HepG2 (cell line): ENCODE data around the gene REM2. TPM values are rescaled to one million over a fixed set of nuclear protein-coding genes. Genes with fewer than 3 reads are reported as not detected.

Experiments
- BRCA1 ChIP-seq: sonication (generic); formaldehyde crosslinking; IDR thresholded peaks from 2 replicates; pipeline ENCODE4 v1.4.0; 2020; ENCODE audit warnings: missing genetic modification reagents
- FLYWCH1 ChIP-seq: sonication (generic); formaldehyde crosslinking; IDR thresholded peaks from 2 replicates; pipeline ENCODE4 v1.8.1; 2023; ENCODE audit warnings: mild to moderate bottlenecking, missing genetic modification reagents
- FOSL1 ChIP-seq: sonication (generic); formaldehyde crosslinking; IDR thresholded peaks from 2 replicates; pipeline ENCODE4 v1.9.0; 2021; ENCODE audit warnings: missing genetic modification reagents, borderline replicate concordance
- FUBP1 ChIP-seq: sonication (generic); formaldehyde crosslinking; IDR thresholded peaks from 2 replicates; pipeline ENCODE4 v1.5.1; 2020; ENCODE audit warnings: missing genetic modification reagents, mild to moderate bottlenecking, borderline replicate concordance
- IKZF1 ChIP-seq: fragments of 450-650 bp; IDR thresholded peaks from 2 replicates; pipeline ENCODE4 v1.7.1; 2016
- JDP2 ChIP-seq: sonication (generic); formaldehyde crosslinking; IDR thresholded peaks from 2 replicates; pipeline ENCODE4 v1.8.1; 2022; ENCODE audit warnings: missing genetic modification reagents, borderline replicate concordance
- KLF6 ChIP-seq: IDR thresholded peaks from 2 replicates; pipeline ENCODE4 v1.8.0; 2016; ENCODE audit warnings: missing biosample characterization, missing genetic modification reagents
- MED1 ChIP-seq: sonication (generic); formaldehyde crosslinking; IDR thresholded peaks from 2 replicates; pipeline ENCODE4 v1.4.0; 2020; ENCODE audit warnings: missing genetic modification reagents
- MLX ChIP-seq: IDR thresholded peaks from 2 replicates; pipeline ENCODE4 v1.6.1; 2016
- POLR2A ChIP-seq, 2 experiments: IDR thresholded peaks; 2 replicates each; pipeline ENCODE4 v1.6.1; 2011; ENCODE audit warnings: low read depth in 2 of 2, low read length in 2 of 2, mild to moderate bottlenecking in 1 of 2, moderate library complexity in 1 of 2; ENCODE audit not compliant: insufficient read depth in 1 of 2
- RFXANK ChIP-seq: IDR thresholded peaks from 2 replicates; pipeline ENCODE4 v1.6.1; 2016
- RFXAP ChIP-seq: sonication (generic); formaldehyde crosslinking; IDR thresholded peaks from 2 replicates; pipeline ENCODE4 v1.4.0; 2020; ENCODE audit warnings: missing genetic modification reagents, borderline replicate concordance
- RXRA ChIP-seq: sonication (generic); formaldehyde crosslinking; IDR thresholded peaks from 2 replicates; pipeline ENCODE4 v1.5.1; 2020; ENCODE audit warnings: missing genetic modification reagents
- SATB2 ChIP-seq: sonication (generic); formaldehyde crosslinking; IDR thresholded peaks from 2 replicates; pipeline ENCODE4 v1.5.0; 2020; ENCODE audit warnings: missing genetic modification reagents
- SMC3 ChIP-seq: IDR thresholded peaks from 2 replicates; pipeline ENCODE4 v1.6.1; 2011; ENCODE audit warnings: low read length, improper control_type of control experiment
- SRSF1 ChIP-seq: fragments of 200-400 bp; formaldehyde crosslinking; optimal IDR thresholded peaks from 2 replicates; pipeline ENCODE3; 2017; ENCODE audit warnings: mild to moderate bottlenecking, low read depth, low read length, moderate library complexity
- THAP9 ChIP-seq: sonication (generic); formaldehyde crosslinking; IDR thresholded peaks from 2 replicates; pipeline ENCODE4; 2020; ENCODE audit warnings: missing genetic modification reagents, mild to moderate bottlenecking, borderline replicate concordance
- ZFP36 ChIP-seq: fragments of 150-350 bp; IDR thresholded peaks from 2 replicates; pipeline ENCODE4 v1.6.1; 2018; ENCODE audit warnings: borderline replicate concordance, low read length, low read depth; ENCODE audit not compliant: partially characterized antibody
- ZFP90 ChIP-seq: sonication (generic); formaldehyde crosslinking; IDR thresholded peaks from 2 replicates; pipeline ENCODE4 v1.8.0; 2022; ENCODE audit warnings: missing genetic modification reagents, mild to moderate bottlenecking, inconsistent platforms, borderline replicate concordance
- ZKSCAN1 ChIP-seq: fragments of 150-350 bp; IDR thresholded peaks from 2 replicates; pipeline ENCODE4 v1.6.1; 2014; ENCODE audit warnings: low read length
- ZMYM2 ChIP-seq: sonication (generic); formaldehyde crosslinking; IDR thresholded peaks from 2 replicates; pipeline ENCODE4 v1.8.0; 2022; ENCODE audit warnings: mild to moderate bottlenecking, missing genetic modification reagents
- ZNF569 ChIP-seq: sonication (generic); formaldehyde crosslinking; IDR thresholded peaks from 2 replicates; pipeline ENCODE4 v1.5.0; 2020; ENCODE audit warnings: mild to moderate bottlenecking, missing genetic modification reagents, moderate library complexity, borderline replicate concordance
- ZNF589 ChIP-seq: sonication (generic); formaldehyde crosslinking; conservative IDR thresholded peaks from 2 replicates; pipeline ENCODE4 v1.8.0; 2022; ENCODE audit warnings: mild to moderate bottlenecking, moderate library complexity, missing genetic modification reagents
- ZNF605 ChIP-seq: sonication (generic); formaldehyde crosslinking; IDR thresholded peaks from 2 replicates; pipeline ENCODE4 v1.8.0; 2022; ENCODE audit warnings: mild to moderate bottlenecking, missing genetic modification reagents
- ZNF619 ChIP-seq: sonication (generic); formaldehyde crosslinking; IDR thresholded peaks from 2 replicates; pipeline ENCODE4 v1.4.0; 2020; ENCODE audit warnings: mild to moderate bottlenecking, missing genetic modification reagents
- ZNF883 ChIP-seq: sonication (generic); formaldehyde crosslinking; IDR thresholded peaks from 2 replicates; pipeline ENCODE4 v1.5.1; 2020; ENCODE audit warnings: mild to moderate bottlenecking, missing genetic modification reagents; ENCODE audit errors: not compliant biosample characterization
- ZSCAN25 ChIP-seq: sonication (generic); formaldehyde crosslinking; IDR thresholded peaks from 2 replicates; pipeline ENCODE4 v1.8.0; 2022; ENCODE audit warnings: mild to moderate bottlenecking, missing genetic modification reagents
- polyA plus RNA-seq, 8 experiments: library from polyadenylated mRNA; depleted of rRNA in 3 of 8; stranded (reverse) in 7 of 8; unstranded in 1 of 8; fragments of >200 nt; fragmentation: Illumina TruSeq in 4 of 8; extraction: Trizol in 4 of 8; gene quantifications; 2 replicates each; pipeline versions ENCODE4 v1.2.1 to v1.2.3, GENCODE V29; 2011 to 2016; ENCODE audit warnings: low read depth in 4 of 8, missing spikeins in 1 of 8, mixed read lengths in 1 of 8; ENCODE audit not compliant: insufficient read depth in 1 of 8
- total RNA-seq, 5 experiments: library from RNA; depleted of rRNA; stranded (reverse); fragments of >200 nt; fragmentation: Illumina TruSeq; extraction: Trizol; gene quantifications; 2 replicates each; pipeline ENCODE4 v1.2.3, GENCODE V29; 2016; ENCODE audit warnings: low read depth in 1 of 5

The REM2 gene
- total and polyA plus RNA-seq, 2 of the 13 experiments (the other 11 are each of a cell fraction or from before 2014, with no cell fraction given), result 0.20 TPM; not detected in 1

- peak; percentile 99 for TF ChIP-seq ZNF883 (CRISPR knock-in tag)
- TF ChIP-seq FOSL1, result 0 out of 2 replicates have a peak, but pooled peaks have one; percentile 37
- TF ChIP-seq SMC3, result peak; percentile 35; the same call in 1 of the 2 replicates
- peak; percentile 96 for TF ChIP-seq THAP9
- TF ChIP-seq MLX (CRISPR knock-in tag), result peak; percentile 91
- peak; percentile 98 for TF ChIP-seq ZFP90 (CRISPR knock-in tag)
- peak; percentile 91; the same call in 1 of the 2 replicates for TF ChIP-seq ZNF569 (CRISPR knock-in tag)
- peak; percentile 88 for TF ChIP-seq ZKSCAN1
- 0 out of 2 replicates have a peak, but pooled peaks have one; percentile 79 for TF ChIP-seq FUBP1 (CRISPR knock-in tag)
- peak; percentile 80 for TF ChIP-seq ZFP36
- TF ChIP-seq IKZF1, result no peak
- TF ChIP-seq ZNF589 (CRISPR knock-in tag), result peak; percentile 95
- peak; percentile 96 to 98 for TF ChIP-seq POLR2A (IDR thresholded peaks at IDR 0.05; ENCODE audit: insufficient read depth in 1 of 2, low read depth in 2 of 2, low read length in 2 of 2)
- peak; percentile 98 for TF ChIP-seq RFXAP (CRISPR knock-in tag)
- TF ChIP-seq ZNF605, result peak; percentile 99
- peak; percentile 98 for TF ChIP-seq BRCA1 (CRISPR knock-in tag)
- TF ChIP-seq SRSF1, result peak; percentile 98
- TF ChIP-seq KLF6 (CRISPR knock-in tag), result peak; percentile 99
- TF ChIP-seq ZSCAN25 (CRISPR knock-in tag), result peak; percentile 100
- TF ChIP-seq ZMYM2 (CRISPR knock-in tag), result peak; percentile 62; the same call in 1 of the 2 replicates
- TF ChIP-seq JDP2, result peak; percentile 58; the same call in 1 of the 2 replicates
- TF ChIP-seq ZNF619 (CRISPR knock-in tag), result peak; percentile 100
- TF ChIP-seq RXRA (CRISPR knock-in tag), result peak; percentile 78
- peak; percentile 80; the same call in 1 of the 2 replicates for TF ChIP-seq FLYWCH1
- peak; percentile 97 for TF ChIP-seq RFXANK (CRISPR knock-in tag)
- TF ChIP-seq MED1 (CRISPR knock-in tag), result peak; percentile 95
- TF ChIP-seq SATB2 (CRISPR knock-in tag), result peak; percentile 82
Measured at GRCh38 chr14:22929104-22929960, 46.3 kb downstream of the REM2 start, which contains the start of gene PRMT5 (continued).
